HCT116 (cell line): Measurements from ENCODE around the gene MYCBP. TPM values are rescaled to one million over a fixed set of nuclear protein-coding genes. Genes with fewer than 3 reads are reported as not detected.

ENCODE experiments used
- ATAC-seq: fragments of 200-7000 bp; cut with Tn5 transposase; 2 replicates; pipeline ENCODE4 v1.9.1; 2020; ENCODE audit warnings: mild to moderate bottlenecking, moderate library complexity
- BruUV-seq: library from RNA; stranded (reverse); fragments of 400-500 nt; replicated peaks from 2 replicates; lab custom pipeline; 2021; lab: Mats Ljungman, UMichigan
- CTCF ChIA-PET: fragments of 300-600 bp; sonication (Branson Sonifier 250); formaldehyde crosslinking; loops from one replicate; lab custom pipeline; 2021; ENCODE audit warnings: antibody characterized with exemption; lab: Charles Lee
- POLR2A ChIA-PET: fragments of 300-600, 350-600 bp; sonication (Branson Sonifier 250); formaldehyde crosslinking; loops from one replicate; lab custom pipeline; 2021; ENCODE audit warnings: antibody characterized with exemption; lab: Charles Lee
- RAD21 ChIA-PET, 2 experiments: fragments of 300-600 bp; sonication (Branson Sonifier 250); formaldehyde crosslinking; loops; one replicate each; lab custom pipeline; 2023; ENCODE audit warnings: low total read pairs in 2 of 2; ENCODE audit not compliant: uncharacterized antibody in 2 of 2, unreplicated experiment in 2 of 2, low non-redundant PET in 1 of 2; lab: Charles Lee
- DNase-seq: peaks from one replicate; pipeline ENCODE4 v3.0.0-alpha.2; 2010; ENCODE audit warnings: low read depth, low spot score
- H2AFZ ChIP-seq: fragments of 200-600 bp; shearing (Covaris generic), sonication (generic); 2 replicates; pipeline ENCODE4 v1.6.1; 2017; ENCODE audit warnings: low read depth, mixed run types, mixed read lengths, antibody characterized with exemption, low read length; ENCODE audit not compliant: poor library complexity, severe bottlenecking
- H3K27ac ChIP-seq: 2 replicates; pipeline ENCODE4 v1.5.1; 2012; ENCODE audit warnings: low read depth, low read length
- H3K27me3 ChIP-seq: fragments of 200-600 bp; sonication (generic); 2 replicates; pipeline ENCODE4 v1.6.1; 2016; ENCODE audit warnings: mixed run types, low read length, mixed read lengths; ENCODE audit not compliant: insufficient read depth
- H3K36me3 ChIP-seq, 2 experiments: fragments of 200-500 bp in 1 of 2; fragments of 200-600 bp in 1 of 2; sonication (Bioruptor generic) in 1 of 2; sonication (generic) in 1 of 2; 2 replicates each; pipeline versions ENCODE4 v1.5.1 to v1.6.1; 2014 to 2016; ENCODE audit warnings: low read length in 2 of 2, inconsistent platforms in 1 of 2, mixed read lengths in 1 of 2, mixed run types in 1 of 2; ENCODE audit not compliant: insufficient read depth in 2 of 2, control insufficient read depth in 1 of 2
- H3K4me1 ChIP-seq, 2 experiments: fragments of 200-600 bp in 1 of 2; sonication (generic) in 1 of 2; 2 replicates each; pipeline versions ENCODE4 v1.5.1 to v1.6.1; 2012 to 2017; ENCODE audit warnings: low read length in 2 of 2, inconsistent platforms in 1 of 2, mild to moderate bottlenecking in 1 of 2, mixed read lengths in 1 of 2, mixed run types in 1 of 2, moderate library complexity in 1 of 2; ENCODE audit not compliant: insufficient read depth in 2 of 2, control insufficient read depth in 1 of 2
- H3K4me2 ChIP-seq: fragments of 200-600 bp; sonication (generic); 2 replicates; pipeline ENCODE4 v1.6.1; 2017; ENCODE audit warnings: mixed run types, low read length, mixed read lengths
- H3K4me3 ChIP-seq, 2 experiments: fragments of 200-600 bp in 1 of 2; sonication (generic) in 1 of 2; replicated peaks in 1 of 2; 2 replicates each; pipeline ENCODE4 v1.5.1; 2011 to 2016; ENCODE audit warnings: low read length in 2 of 2, control low read depth in 1 of 2, low read depth in 1 of 2, mild to moderate bottlenecking in 1 of 2, mixed read lengths in 1 of 2, mixed run types in 1 of 2
- H3K79me2 ChIP-seq: fragments of 200-600 bp; sonication (generic); 2 replicates; pipeline ENCODE4 v1.6.1; 2017; ENCODE audit warnings: mild to moderate bottlenecking, mixed run types, low read length, moderate library complexity, mixed read lengths; ENCODE audit not compliant: insufficient read depth
- H3K9ac ChIP-seq: fragments of 200-600 bp; sonication (generic); 2 replicates; pipeline ENCODE4 v1.6.1; 2016; ENCODE audit warnings: low read length, mixed read lengths
- H3K9me2 ChIP-seq: fragments of 200-600 bp; sonication (generic), shearing (Covaris generic); 2 replicates; pipeline ENCODE4 v1.6.1; 2017; ENCODE audit warnings: mixed run types, mild to moderate bottlenecking, moderate library complexity; ENCODE audit not compliant: insufficient read depth
- H3K9me3 ChIP-seq, 2 experiments: fragments of 200-500 bp in 1 of 2; fragments of 200-600 bp in 1 of 2; sonication (Bioruptor generic) in 1 of 2; sonication (generic) in 1 of 2; 2 replicates each; pipeline ENCODE4 v1.6.1; 2014 to 2017; ENCODE audit warnings: low read length in 2 of 2, mixed read lengths in 2 of 2, inconsistent platforms in 1 of 2, low read depth in 1 of 2, mild to moderate bottlenecking in 1 of 2, mixed run types in 1 of 2, moderate library complexity in 1 of 2; ENCODE audit not compliant: control insufficient read depth in 1 of 2, insufficient read depth in 1 of 2
- H4K20me1 ChIP-seq: fragments of 200-600 bp; sonication (generic), shearing (Covaris generic); 2 replicates; pipeline ENCODE4 v1.6.1; 2017; ENCODE audit warnings: mixed run types, mild to moderate bottlenecking, moderate library complexity; ENCODE audit not compliant: insufficient read depth
- CEBPB ChIP-seq: IDR thresholded peaks from 2 replicates; pipeline ENCODE4 v1.6.1; 2012; ENCODE audit warnings: low read depth
- EGR1 ChIP-seq: IDR thresholded peaks from 2 replicates; pipeline ENCODE4 v1.6.1; 2012; ENCODE audit warnings: low read depth
- EZH2phosphoT487 ChIP-seq: fragments of 200-600 bp; IDR thresholded peaks from 2 replicates; pipeline ENCODE4 v1.6.1; 2018; ENCODE audit warnings: antibody characterized with exemption, borderline replicate concordance
- FOSL1 ChIP-seq: IDR thresholded peaks from 2 replicates; pipeline ENCODE4 v1.6.1; 2012; ENCODE audit warnings: low read depth
- JUND ChIP-seq: IDR thresholded peaks from 2 replicates; pipeline ENCODE4 v1.6.1; 2012
- RAD21 ChIP-seq: IDR thresholded peaks from 2 replicates; pipeline ENCODE4 v1.6.1; 2012; ENCODE audit warnings: low read depth, mild to moderate bottlenecking
- SIN3A ChIP-seq: IDR thresholded peaks from 2 replicates; pipeline ENCODE4 v1.6.1; 2012; ENCODE audit warnings: low read depth
- SP1 ChIP-seq: IDR thresholded peaks from 2 replicates; pipeline ENCODE4 v1.6.1; 2012; ENCODE audit warnings: low read depth
- SRF ChIP-seq: IDR thresholded peaks from 2 replicates; pipeline ENCODE4 v1.6.1; 2012; ENCODE audit warnings: low read depth
- TCF7L2 ChIP-seq: IDR thresholded peaks from 2 replicates; pipeline ENCODE4 v1.7.0; 2011; ENCODE audit warnings: borderline replicate concordance, inconsistent platforms; ENCODE audit not compliant: insufficient read depth, insufficient read length; ENCODE audit errors: extremely low read depth
- YY1 ChIP-seq: IDR thresholded peaks from 2 replicates; pipeline ENCODE4 v1.6.1; 2011; ENCODE audit warnings: low read length, low read depth, moderate library complexity, mild to moderate bottlenecking; ENCODE audit not compliant: insufficient replicate concordance; ENCODE audit errors: extremely low read depth
- ZFX ChIP-seq: fragments of 450-650 bp; IDR thresholded peaks from 2 replicates; pipeline ENCODE4 v1.6.1; 2017
- ZNF274 ChIP-seq: fragments of 200-500 bp; sonication (Bioruptor generic); IDR thresholded peaks from 2 replicates; pipeline ENCODE4 v1.6.1; 2014; ENCODE audit warnings: mild to moderate bottlenecking, low read depth, low read length, inconsistent platforms
- intact Hi-C: fragments of 100-400 bp; cut with micrococcal nuclease; formaldehyde crosslinking; loops from 2 replicates; pipeline ENCODE4 v1.10.0; 2022
- total RNA-seq: library from RNA; stranded (reverse); gene quantifications from one replicate; pipeline ENCODE4 v1.2.1, GENCODE V29; 2021; ENCODE audit not compliant: unreplicated experiment
- TF ChIP-seq, protein P1 (sequence below): IDR thresholded peaks from 2 replicates; pipeline ENCODE4 v1.6.1; 2012
- TF ChIP-seq, protein P2 (sequence below): IDR thresholded peaks from 2 replicates; pipeline ENCODE4 v1.6.1; 2012

The MYCBP gene
- total RNA-seq, 1 experiment from 2014 or later = 40.2 TPM

DNA sequence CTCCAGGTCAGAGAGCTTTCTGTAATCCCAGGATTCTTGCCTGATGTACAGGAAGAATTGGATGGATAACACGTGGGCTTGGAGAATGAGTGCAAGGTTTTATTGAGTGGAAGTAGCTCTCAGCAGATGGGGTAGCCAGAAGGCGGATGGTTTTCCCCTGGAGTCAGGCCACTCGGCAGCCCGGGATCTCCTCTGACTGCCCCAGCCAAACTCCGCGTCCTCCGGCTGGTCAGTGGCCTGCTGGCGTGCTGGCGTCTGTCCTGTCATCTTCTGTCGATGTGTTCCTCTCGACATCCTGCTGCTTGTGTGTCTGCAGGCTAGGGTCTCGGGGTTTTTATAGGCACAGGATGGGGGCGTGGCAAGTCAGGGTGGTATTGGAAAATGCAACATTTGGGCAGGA lies 35.7 kb upstream of the MYCBP start:
- RAD21 ChIA-PET = no interaction called here
- Histone ChIP-seq H3K4me1 (no peaks in the 10 kb centered on the region), H3K9me2 (no peaks in the 10 kb centered on the region), H2AFZ (no peak overlapping the region), H4K20me1 (no peaks in the 10 kb centered on the region), H3K9ac (no peak overlapping the region), H3K36me3 (no peaks in the 10 kb centered on the region), H3K79me2 (no peaks in the 10 kb centered on the region), H3K27ac (no peak overlapping the region), H3K4me2 (no peak overlapping the region), H3K9me3 (no peaks in the 10 kb centered on the region), H3K27me3 (no peaks in the 10 kb centered on the region), H3K4me3 (no peak overlapping the region)
- CTCF ChIA-PET = no interaction called here
- DNase-seq (no peak), ATAC-seq (no peak)
- no peak for TF ChIP-seq ZFX
- TF ChIP-seq RAD21 = no peak
- no peak for TF ChIP-seq FOSL1
- TF ChIP-seq CEBPB = no peak
- TF ChIP-seq, protein P1, sequence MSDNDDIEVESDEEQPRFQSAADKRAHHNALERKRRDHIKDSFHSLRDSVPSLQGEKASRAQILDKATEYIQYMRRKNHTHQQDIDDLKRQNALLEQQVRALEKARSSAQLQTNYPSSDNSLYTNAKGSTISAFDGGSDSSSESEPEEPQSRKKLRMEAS = no peak
- TF ChIP-seq TCF7L2 = no peak
- no peak for TF ChIP-seq EGR1
- no peak for TF ChIP-seq SIN3A
- no peak for TF ChIP-seq ZNF274
- no peak for TF ChIP-seq JUND
- TF ChIP-seq SRF = no peak
- TF ChIP-seq, protein P2, sequence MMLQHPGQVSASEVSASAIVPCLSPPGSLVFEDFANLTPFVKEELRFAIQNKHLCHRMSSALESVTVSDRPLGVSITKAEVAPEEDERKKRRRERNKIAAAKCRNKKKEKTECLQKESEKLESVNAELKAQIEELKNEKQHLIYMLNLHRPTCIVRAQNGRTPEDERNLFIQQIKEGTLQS = no peak
- POLR2A ChIA-PET = no interaction called here
- intact Hi-C loops = no loop called here
- BruUV-seq = no TSS peak

DNA sequence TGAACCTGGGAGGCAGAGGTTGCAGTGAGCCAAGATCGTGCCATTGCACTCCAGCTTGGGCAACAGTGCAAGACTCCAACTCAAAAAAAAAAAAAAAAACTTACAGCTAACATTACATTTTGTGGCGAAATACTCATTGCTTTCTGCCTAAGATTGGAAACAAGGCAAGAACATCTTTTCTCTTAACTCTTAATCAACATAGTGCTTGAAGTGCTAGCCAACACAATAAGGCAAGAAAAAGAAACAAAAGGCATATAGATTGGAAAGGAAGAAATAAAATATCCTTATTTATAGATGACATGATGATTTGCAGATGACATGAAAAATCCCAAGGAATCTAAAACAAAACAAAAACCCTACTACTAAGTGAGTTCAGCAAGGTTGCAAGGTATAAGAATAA lies 32.8 kb upstream of the MYCBP start:
- ChIA-PET CTCF (no interaction called here), POLR2A (no interaction called here), RAD21 (no interaction called here)
- intact Hi-C loops = no loop called here
- H3K27me3 ChIP-seq = no peaks in the 10 kb centered on the region
- H3K9me3 ChIP-seq = no peaks in the 10 kb centered on the region
- no peak overlapping the region for H3K4me2 ChIP-seq
- H3K9me2 ChIP-seq = no peaks in the 10 kb centered on the region
- no peak for TF ChIP-seq YY1
- TF ChIP-seq JUND = no peak
- TF ChIP-seq SP1 = no peak
- TF ChIP-seq EZH2phosphoT487 = no peak
- no peak for TF ChIP-seq ZFX
- no peak for TF ChIP-seq SIN3A
- TF ChIP-seq SRF = no peak
- no TSS peak for BruUV-seq
- H3K36me3 ChIP-seq = no peaks in the 10 kb centered on the region
- no peak overlapping the region for H3K4me3 ChIP-seq
- H3K4me1 ChIP-seq = no peaks in the 10 kb centered on the region
- no peak overlapping the region for H2AFZ ChIP-seq
- H3K27ac ChIP-seq = no peak overlapping the region
- H3K9ac ChIP-seq = no peak overlapping the region
- no peak for DNase-seq
- H4K20me1 ChIP-seq = no peaks in the 10 kb centered on the region
- ATAC-seq = no peak
- no peaks in the 10 kb centered on the region for H3K79me2 ChIP-seq
